ENCODE data around the gene HSD17B2. TPM values are rescaled to one million over a fixed set of nuclear protein-coding genes. Genes with fewer than 3 reads are reported as not detected.

The HSD17B2 gene
- total and polyA plus RNA-seq, 2 of the 4 experiments (the other 2 are of a cell fraction), result 0.12 to 0.18 TPM

DNA sequence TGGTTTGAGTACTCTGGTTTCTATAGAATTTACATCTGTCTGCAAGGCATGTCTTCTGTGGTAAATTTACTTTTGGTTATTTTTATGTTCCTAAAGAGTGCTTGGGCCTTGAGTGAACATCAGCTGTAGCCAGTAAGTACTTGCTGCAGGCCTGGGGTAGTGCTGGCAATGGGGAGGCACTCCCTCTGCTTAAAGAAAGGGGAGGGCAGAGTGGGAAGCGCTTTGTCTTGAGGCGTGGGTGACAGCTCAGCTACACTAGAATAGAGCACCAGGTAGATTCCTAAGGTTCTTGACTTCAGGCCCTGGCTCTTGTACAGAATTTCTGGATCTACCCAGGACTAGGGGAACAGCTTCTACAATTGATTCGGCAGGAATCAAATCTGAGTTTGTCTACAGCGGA is 84.4 kb downstream of the HSD17B2 start:
- Histone ChIP-seq H3K4ac (ENCODE audit: low read depth, low read length) (no peak overlapping the region), H3K4me3 (ENCODE audit: insufficient read depth, low read depth, low read length) (no peak overlapping the region), H3K9me3 (ENCODE audit: control insufficient read depth, insufficient read depth, low read length) (no peaks in the 10 kb centered on the region), H3K36me3 (ENCODE audit: control insufficient read depth, insufficient read depth, low read length) (no peaks in the 10 kb centered on the region), H3K18ac (ENCODE audit: low read depth, low read length) (no peak overlapping the region), H3K9me1 (ENCODE audit: insufficient read depth, low read length) (no peaks in the 10 kb centered on the region), H2BK5ac (ENCODE audit: low read depth, low read length, poor library complexity, severe bottlenecking) (no peak overlapping the region), H4K91ac (ENCODE audit: insufficient read depth, low read depth, low read length) (no peak overlapping the region), H2BK15ac (ENCODE audit: low read depth, low read length) (no peak overlapping the region), H3K9ac (ENCODE audit: low read depth, low read length) (no peak overlapping the region), H3K23ac (ENCODE audit: low read depth, low read length) (no peak overlapping the region), H3K4me2 (ENCODE audit: low read depth, low read length) (no peak overlapping the region), H3K4me1 (ENCODE audit: control insufficient read depth, insufficient read depth, low read length) (peaks cover 2% of the 10 kb centered on the region; the same call in 1 of the 2 replicates), H3K14ac (replicated peaks; ENCODE audit: low read depth, low read length) (no peak overlapping the region), H4K8ac (ENCODE audit: low read depth in 2 of 2, low read length in 2 of 2) (no peak overlapping the region), H3K27ac (ENCODE audit: insufficient read depth, low read length) (no peak overlapping the region), H3K56ac (ENCODE audit: extremely low read depth, insufficient read depth, low read length) (no peak overlapping the region), H4K20me1 (ENCODE audit: insufficient read depth, low read length) (no peaks in the 10 kb centered on the region), H2AK5ac (ENCODE audit: low read depth, low read length) (no peak overlapping the region), H2BK20ac (ENCODE audit: low read depth, low read length) (no peak overlapping the region), H2AK9ac (replicated peaks; ENCODE audit: low read depth, low read length, poor library complexity) (no peak overlapping the region), H2BK120ac (ENCODE audit: low read depth, low read length) (no peak overlapping the region), H2AFZ (replicated peaks; ENCODE audit: low read length, poor library complexity) (no peak overlapping the region), H4K5ac (ENCODE audit: low read depth, low read length) (no peak overlapping the region), H3K27me3 (ENCODE audit: control insufficient read depth, insufficient read depth, low read length) (no peaks in the 10 kb centered on the region), H3K79me1 (ENCODE audit: low read depth in 1 of 2, low read length in 2 of 2) (no peaks in the 10 kb centered on the region)
- ChIA-PET CTCF (interaction anchor here (0.6 kb wide), 1 partner anchor 55 kb away, joined by 4 read pairs; no protein-coding TSS in a partner anchor), POLR2A (ENCODE audit: unreplicated experiment) (no interaction called here)
- no peak for ATAC-seq (ENCODE audit: low read depth)
- TF ChIP-seq MAZ (IDR thresholded peaks at IDR 0.05; ENCODE audit: borderline replicate concordance, low read depth, low read length) (no peak), CEBPB (IDR thresholded peaks at IDR 0.05; ENCODE audit: low read depth, low read length) (no peak), CHD1 (IDR thresholded peaks at IDR 0.05; ENCODE audit: low read depth, low read length) (no peak), RFX5 (IDR thresholded peaks at IDR 0.05; ENCODE audit: low read depth, low read length) (no peak), BHLHE40 (IDR thresholded peaks at IDR 0.05; ENCODE audit: low read depth, low read length) (no peak), FOS (IDR thresholded peaks at IDR 0.05; ENCODE audit: low read depth, low read length) (no peak), MAFK (IDR thresholded peaks at IDR 0.05; ENCODE audit: low read depth, low read length) (no peak), MXI1 (IDR thresholded peaks at IDR 0.05; ENCODE audit: borderline replicate concordance, low read depth, low read length) (no peak), SMC3 (IDR thresholded peaks at IDR 0.05; ENCODE audit: low read depth, low read length) (no peak), USF2 (IDR thresholded peaks at IDR 0.05; ENCODE audit: low read depth, low read length) (no peak), NFE2L2 (IDR thresholded peaks at IDR 0.05; ENCODE audit: low read depth, low read length) (no peak), RAD21 (IDR thresholded peaks at IDR 0.05; ENCODE audit: low read length) (no peak)
- TF ChIP-seq, protein P1, sequence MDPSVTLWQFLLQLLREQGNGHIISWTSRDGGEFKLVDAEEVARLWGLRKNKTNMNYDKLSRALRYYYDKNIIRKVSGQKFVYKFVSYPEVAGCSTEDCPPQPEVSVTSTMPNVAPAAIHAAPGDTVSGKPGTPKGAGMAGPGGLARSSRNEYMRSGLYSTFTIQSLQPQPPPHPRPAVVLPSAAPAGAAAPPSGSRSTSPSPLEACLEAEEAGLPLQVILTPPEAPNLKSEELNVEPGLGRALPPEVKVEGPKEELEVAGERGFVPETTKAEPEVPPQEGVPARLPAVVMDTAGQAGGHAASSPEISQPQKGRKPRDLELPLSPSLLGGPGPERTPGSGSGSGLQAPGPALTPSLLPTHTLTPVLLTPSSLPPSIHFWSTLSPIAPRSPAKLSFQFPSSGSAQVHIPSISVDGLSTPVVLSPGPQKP (IDR thresholded peaks at IDR 0.05; ENCODE audit: borderline replicate concordance, low read depth, low read length), result no peak
- no TSS peak for BruUV-seq (replicated peaks)
- no CpG with 5 or more reads among the region's 4 CpGs for WGBS, 2 experiments (ENCODE audit: extremely low coverage in 2 of 2, insufficient read length in 1 of 2)
- DNase-seq, result no peak
- dilution Hi-C loops (cut with HindIII; ENCODE audit: low sequenced_read_pairs, unreplicated experiment) (no loop called here), intact Hi-C loops (cut with micrococcal nuclease) (no loop called here), in situ Hi-C loops (cut with MboI; ENCODE audit: low sequenced_read_pairs) (no loop called here)

Data from IMR-90 (cell line).